T-helper 2 cell treated with Interferon-gamma antibody and Interleukin-4, amounts not matched to agents 5 μg/mL and 100 μg/mL, for 36 hours (primary cell): ENCODE data around the gene EHMT1.

Experiments
- DNase-seq: peaks from one replicate; pipeline ENCODE4 v3.0.0; 2021; ENCODE audit warnings: low spot score
- H3K27ac Mint-ChIP-seq: one replicate; pipeline ENCODE4 v1.8.0; 2021; ENCODE audit warnings: mild to moderate bottlenecking, mixed read lengths
- H3K27me3 Mint-ChIP-seq: one replicate; pipeline ENCODE4 v1.8.0; 2021; ENCODE audit warnings: low read depth, mixed read lengths
- H3K36me3 Mint-ChIP-seq: one replicate; pipeline ENCODE4 v1.8.0; 2021; ENCODE audit warnings: low read depth, mixed read lengths
- H3K4me1 Mint-ChIP-seq: one replicate; pipeline ENCODE4 v1.8.0; 2021; ENCODE audit warnings: low read depth, mixed read lengths
- H3K4me3 Mint-ChIP-seq: one replicate; pipeline ENCODE4 v1.8.0; 2022; ENCODE audit warnings: mild to moderate bottlenecking, moderate library complexity, mixed read lengths
- H3K9me3 Mint-ChIP-seq: one replicate; pipeline ENCODE4 v1.8.0; 2021; ENCODE audit warnings: mixed read lengths

The EHMT1 gene

DNA sequence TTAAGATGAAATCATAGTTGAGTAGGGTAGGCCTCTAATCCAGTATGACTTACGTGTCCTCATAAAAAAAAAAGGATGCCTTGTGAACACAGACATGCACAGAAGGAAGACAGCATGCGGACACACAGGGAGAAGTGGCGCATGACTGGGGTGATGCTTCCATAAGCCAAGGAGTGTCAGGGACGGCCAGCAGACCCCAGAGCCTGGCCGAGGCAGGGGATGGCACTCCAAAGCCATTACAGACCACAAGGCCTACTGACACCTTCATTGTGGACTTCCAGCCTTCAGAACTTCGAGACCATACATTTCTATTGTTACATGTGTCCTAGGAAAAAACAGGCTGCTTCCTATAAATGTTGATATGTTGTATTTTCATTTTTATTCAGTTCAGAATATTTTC, 19.9 kb downstream of the EHMT1 start:
- Mint-ChIP-seq H3K27ac (peak overlapping the region; percentile 87), H3K4me3 (peak overlapping the region; percentile 82), H3K4me1 (peaks cover 17% of the 10 kb centered on the region), H3K9me3 (no peaks in the 10 kb centered on the region), H3K36me3 (peaks cover 10% of the 10 kb centered on the region), H3K27me3 (no peaks in the 10 kb centered on the region)
- DNase-seq: no peak

GRCh38 chr9:137639303-137640051, 20.7 kb downstream of the EHMT1 start:
- H3K4me1 Mint-ChIP-seq: peaks cover 16% of the 10 kb centered on the region
- peak overlapping the region; percentile 87 for H3K27ac Mint-ChIP-seq
- no peaks in the 10 kb centered on the region for H3K9me3 Mint-ChIP-seq
- peaks cover 14% of the 10 kb centered on the region for H3K36me3 Mint-ChIP-seq
- no peak for DNase-seq
- peak overlapping the region; percentile 82 for H3K4me3 Mint-ChIP-seq
- H3K27me3 Mint-ChIP-seq: no peaks in the 10 kb centered on the region

- DNase-seq: no peak
- H3K9me3 Mint-ChIP-seq: no peaks in the 10 kb centered on the region
- peaks cover 16% of the 10 kb centered on the region for H3K4me1 Mint-ChIP-seq
- H3K4me3 Mint-ChIP-seq: no peak overlapping the region
- no peak overlapping the region for H3K27ac Mint-ChIP-seq
- peaks cover 17% of the 10 kb centered on the region for H3K36me3 Mint-ChIP-seq
- no peaks in the 10 kb centered on the region for H3K27me3 Mint-ChIP-seq
Observed at GRCh38 chr9:137640862-137641261, 22.1 kb downstream of the EHMT1 start.

DNA sequence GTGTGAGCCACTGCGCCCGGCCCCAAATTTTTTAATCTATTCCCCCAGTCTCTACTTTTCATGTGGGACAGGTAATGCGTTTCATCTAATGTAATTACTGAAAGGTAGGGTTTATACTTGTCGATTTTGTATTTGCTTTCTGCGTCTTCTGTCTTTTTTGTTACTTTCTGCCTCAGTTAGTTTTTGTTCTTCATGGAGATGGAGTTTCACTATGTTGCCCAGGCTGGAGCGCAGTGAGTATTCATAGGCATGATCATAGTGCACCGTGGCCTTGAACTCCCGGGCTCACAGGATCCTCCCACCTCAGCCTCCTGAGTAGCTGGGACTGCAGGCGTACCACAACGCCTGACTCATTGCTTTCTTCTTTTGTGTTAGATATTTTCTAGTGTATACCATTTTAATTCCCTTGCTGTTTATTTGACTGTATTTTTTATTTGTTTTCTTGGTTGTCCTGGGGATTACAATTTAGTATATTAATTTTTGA, 23.4 kb downstream of the EHMT1 start:
- no peak overlapping the region for H3K27ac Mint-ChIP-seq
- no peak for DNase-seq
- H3K9me3 Mint-ChIP-seq: no peaks in the 10 kb centered on the region
- H3K27me3 Mint-ChIP-seq: no peaks in the 10 kb centered on the region
- H3K36me3 Mint-ChIP-seq: peaks cover 24% of the 10 kb centered on the region
- peaks cover 24% of the 10 kb centered on the region for H3K4me1 Mint-ChIP-seq
- no peak overlapping the region for H3K4me3 Mint-ChIP-seq

- H3K9me3 Mint-ChIP-seq: no peaks in the 10 kb centered on the region
- no peaks in the 10 kb centered on the region for H3K27me3 Mint-ChIP-seq
- no peak for DNase-seq
- H3K4me3 Mint-ChIP-seq: no peak overlapping the region
- H3K36me3 Mint-ChIP-seq: peaks cover 28% of the 10 kb centered on the region
- H3K27ac Mint-ChIP-seq: no peak overlapping the region
- peaks cover 28% of the 10 kb centered on the region for H3K4me1 Mint-ChIP-seq
Observed at GRCh38 chr9:137642892-137643291, 24.1 kb downstream of the EHMT1 start.

DNA sequence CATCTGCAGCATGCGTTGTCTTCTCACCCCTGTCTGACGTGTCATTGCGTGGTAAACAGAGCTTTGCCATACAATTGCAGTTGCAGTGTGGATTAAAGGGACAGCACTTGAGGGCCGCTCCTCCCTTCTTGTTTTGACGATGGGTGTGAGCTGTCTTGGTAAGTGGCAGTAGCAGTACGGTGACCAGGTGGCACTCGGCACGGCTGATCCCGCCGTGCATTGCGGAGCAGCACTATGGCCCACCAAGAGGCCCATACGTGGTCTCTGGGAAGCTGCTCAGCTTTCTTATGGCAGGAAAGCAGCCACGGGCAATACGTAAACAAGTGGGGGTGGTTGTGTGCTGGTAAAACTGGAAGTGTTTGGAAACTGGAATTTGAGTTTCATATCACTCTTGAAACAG, 25.1 kb downstream of the EHMT1 start:
- H3K4me3 Mint-ChIP-seq: no peak overlapping the region
- DNase-seq: no peak
- no peaks in the 10 kb centered on the region for H3K27me3 Mint-ChIP-seq
- peaks cover 26% of the 10 kb centered on the region for H3K4me1 Mint-ChIP-seq
- peaks cover 30% of the 10 kb centered on the region for H3K36me3 Mint-ChIP-seq
- no peak overlapping the region for H3K27ac Mint-ChIP-seq
- no peaks in the 10 kb centered on the region for H3K9me3 Mint-ChIP-seq

GRCh38 chr9:137645211-137645610, 26.4 kb downstream of the EHMT1 start:
- peaks cover 24% of the 10 kb centered on the region for H3K4me1 Mint-ChIP-seq
- no peak for DNase-seq
- H3K9me3 Mint-ChIP-seq: no peaks in the 10 kb centered on the region
- no peak overlapping the region for H3K4me3 Mint-ChIP-seq
- H3K36me3 Mint-ChIP-seq: peaks cover 31% of the 10 kb centered on the region
- no peak overlapping the region for H3K27ac Mint-ChIP-seq
- no peaks in the 10 kb centered on the region for H3K27me3 Mint-ChIP-seq

DNA sequence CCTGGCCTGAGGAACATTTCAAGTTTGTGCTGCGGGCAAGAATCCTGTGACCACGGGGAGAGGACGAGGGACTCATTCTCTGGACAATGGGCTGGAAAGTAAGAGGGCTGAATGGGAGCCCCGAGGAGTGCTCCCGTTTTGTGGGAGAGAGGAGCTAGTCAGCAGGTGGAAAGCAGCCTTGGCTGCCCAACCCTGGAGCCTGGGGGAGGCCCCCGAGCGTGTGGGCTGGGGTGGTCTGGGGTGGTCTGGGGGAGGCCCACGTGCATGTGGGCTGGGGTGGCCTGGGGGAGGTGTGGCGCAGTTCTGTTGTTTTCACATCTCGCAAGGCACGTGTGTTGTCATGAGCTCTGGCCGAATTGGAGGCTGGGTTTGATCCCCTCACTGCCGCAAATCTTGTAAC, 27.5 kb downstream of the EHMT1 start:
- no peaks in the 10 kb centered on the region for H3K9me3 Mint-ChIP-seq
- H3K4me3 Mint-ChIP-seq: no peak overlapping the region
- peaks cover 40% of the 10 kb centered on the region for H3K36me3 Mint-ChIP-seq
- no peaks in the 10 kb centered on the region for H3K27me3 Mint-ChIP-seq
- no peak for DNase-seq
- peaks cover 23% of the 10 kb centered on the region for H3K4me1 Mint-ChIP-seq
- H3K27ac Mint-ChIP-seq: no peak overlapping the region

DNA sequence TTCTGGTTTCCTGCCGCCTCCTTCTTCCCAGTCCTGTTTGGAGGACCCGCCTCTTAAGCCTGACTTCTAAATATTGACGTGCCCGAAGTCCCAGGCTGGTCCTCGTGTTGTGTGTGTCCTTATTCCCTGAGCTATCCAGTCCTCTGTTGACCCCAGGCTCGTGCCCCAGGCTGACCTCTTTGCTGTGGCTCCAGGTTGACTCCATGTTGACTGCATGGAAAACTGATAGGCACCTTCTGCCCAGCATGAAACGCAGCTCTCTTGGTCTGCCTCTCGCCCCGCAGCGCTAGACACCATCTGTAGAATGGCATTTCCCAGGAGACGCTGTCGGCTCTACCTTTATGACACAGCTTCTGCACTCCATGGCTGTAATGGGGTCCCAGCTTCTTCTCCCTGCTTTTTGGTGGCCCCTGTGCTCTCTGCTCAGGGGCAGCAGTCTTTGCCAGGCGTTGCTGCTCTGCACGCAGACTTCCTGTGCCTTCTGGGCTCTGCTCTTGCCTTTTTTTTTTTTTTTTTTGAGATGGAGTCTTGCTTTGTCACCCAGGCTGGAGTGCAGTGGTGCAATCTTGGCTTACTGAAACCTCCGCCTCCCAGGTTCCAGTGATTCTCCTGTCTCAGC, 28.4 kb downstream of the EHMT1 start:
- Mint-ChIP-seq H3K27ac (peak overlapping the region; percentile 74), H3K4me1 (peaks cover 20% of the 10 kb centered on the region), H3K36me3 (peaks cover 40% of the 10 kb centered on the region), H3K9me3 (no peaks in the 10 kb centered on the region), H3K27me3 (no peaks in the 10 kb centered on the region), H3K4me3 (peak overlapping the region; percentile 30)
- DNase-seq: no peak

- H3K9me3 Mint-ChIP-seq: no peaks in the 10 kb centered on the region
- peaks cover 20% of the 10 kb centered on the region for H3K4me1 Mint-ChIP-seq
- no peak for DNase-seq
- H3K27ac Mint-ChIP-seq: no peak overlapping the region
- H3K36me3 Mint-ChIP-seq: peaks cover 39% of the 10 kb centered on the region
- H3K4me3 Mint-ChIP-seq: no peak overlapping the region
- H3K27me3 Mint-ChIP-seq: no peaks in the 10 kb centered on the region
Observed at GRCh38 chr9:137648396-137648795, 29.6 kb downstream of the EHMT1 start.

GRCh38 chr9:137649553-137649952, 30.7 kb downstream of the EHMT1 start:
- peaks cover 32% of the 10 kb centered on the region for H3K36me3 Mint-ChIP-seq

DNA sequence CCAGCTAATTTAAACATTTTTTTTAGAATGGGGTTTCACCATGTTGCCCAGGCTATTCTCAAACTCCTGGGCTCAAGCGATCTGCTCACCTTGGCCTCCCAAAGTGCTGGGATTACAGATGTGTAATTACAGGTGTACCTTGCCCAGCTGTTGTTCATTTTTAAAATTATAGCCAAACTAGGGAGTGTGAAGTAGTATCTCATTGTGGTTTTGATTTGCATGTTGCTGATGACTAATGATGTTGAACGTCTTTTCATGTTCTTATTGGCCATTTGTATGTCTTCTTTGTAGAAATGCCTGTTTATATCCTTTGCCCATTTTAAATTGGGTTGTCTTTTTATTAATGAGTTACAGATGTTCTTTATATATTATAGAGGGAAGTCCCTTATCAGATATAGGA, 31.5 kb downstream of the EHMT1 start:
- H3K27me3 Mint-ChIP-seq: no peaks in the 10 kb centered on the region
- H3K27ac Mint-ChIP-seq: peak overlapping the region; percentile 17
- H3K36me3 Mint-ChIP-seq: peaks cover 30% of the 10 kb centered on the region
- no peak overlapping the region for H3K4me3 Mint-ChIP-seq
- H3K9me3 Mint-ChIP-seq: no peaks in the 10 kb centered on the region
- no peak for DNase-seq
- H3K4me1 Mint-ChIP-seq: peaks cover 20% of the 10 kb centered on the region

More at GRCh38 chr9:137649553-137649952, 30.7 kb downstream of the EHMT1 start:
- Mint-ChIP-seq H3K27ac (no peak overlapping the region), H3K4me1 (peaks cover 20% of the 10 kb centered on the region), H3K27me3 (no peaks in the 10 kb centered on the region), H3K4me3 (no peak overlapping the region), H3K9me3 (no peaks in the 10 kb centered on the region)
- no peak for DNase-seq

GRCh38 chr9:137650779-137651178, 32.0 kb downstream of the EHMT1 start:
- Mint-ChIP-seq H3K9me3 (no peaks in the 10 kb centered on the region), H3K4me3 (no peak overlapping the region), H3K27ac (no peak overlapping the region), H3K4me1 (peaks cover 20% of the 10 kb centered on the region), H3K27me3 (no peaks in the 10 kb centered on the region), H3K36me3 (peaks cover 33% of the 10 kb centered on the region)
- no peak for DNase-seq

DNA sequence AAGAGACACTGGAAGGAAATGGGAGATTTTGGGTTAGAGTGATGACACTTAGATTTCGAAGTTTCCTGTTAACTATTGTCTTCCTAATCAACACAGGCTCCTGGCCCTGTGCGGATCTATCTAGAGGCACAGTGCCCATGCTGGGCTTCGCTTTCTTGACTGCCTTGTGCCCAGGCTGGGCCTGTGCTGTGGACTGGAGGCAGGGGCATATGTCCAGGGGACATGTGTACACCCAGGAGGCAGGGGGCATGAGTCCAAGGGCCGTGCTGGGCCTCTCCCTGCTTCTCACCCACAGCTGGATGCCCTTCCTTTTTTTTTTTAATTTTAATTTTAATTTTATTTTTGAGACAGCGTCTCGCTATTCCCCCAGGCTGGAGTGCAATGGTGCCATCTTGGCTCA, 37.6 kb downstream of the EHMT1 start:
- Mint-ChIP-seq H3K36me3 (peaks cover 11% of the 10 kb centered on the region), H3K4me1 (peaks cover 14% of the 10 kb centered on the region), H3K9me3 (no peaks in the 10 kb centered on the region), H3K4me3 (no peak overlapping the region), H3K27me3 (no peaks in the 10 kb centered on the region), H3K27ac (no peak overlapping the region)
- DNase-seq: no peak
